Measurements from ENCODE around the gene N4BP2L2.

DNA sequence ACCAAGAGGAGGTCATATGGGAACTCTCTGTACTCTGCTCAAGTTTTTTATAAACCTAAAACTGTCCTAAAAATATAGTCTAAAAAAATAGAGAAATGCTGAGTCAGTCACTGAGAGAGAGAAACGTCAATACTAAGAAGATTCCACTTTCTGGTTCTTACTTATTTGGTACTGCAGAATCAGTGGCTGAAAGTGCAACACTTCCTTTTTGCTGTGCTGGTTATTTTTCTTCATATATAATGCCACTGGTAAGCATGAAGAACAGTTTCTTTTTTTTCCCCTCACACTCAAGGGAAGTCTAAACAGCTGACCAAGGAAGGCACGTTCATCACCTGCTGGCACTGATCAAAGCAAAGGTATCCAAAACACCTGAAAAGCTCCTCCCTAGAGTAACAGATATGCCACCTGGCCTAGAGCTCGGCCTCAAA, 66.4 kb downstream of the N4BP2L2 start:
- no peak for TF ChIP-seq POLR2A (IDR thresholded peaks at IDR 0.05)
- TF ChIP-seq CTCF (IDR thresholded peaks at IDR 0.05), result no peak
- TF ChIP-seq POLR2AphosphoS5 (IDR thresholded peaks at IDR 0.05), result no peak
- no peak for TF ChIP-seq EP300 (IDR thresholded peaks at IDR 0.05)
